MCF 10A (cell line): ENCODE measurements around the gene ALG8. TPM values are rescaled to one million over a fixed set of nuclear protein-coding genes. Genes with fewer than 3 reads are reported as not detected.

ENCODE experiments used
- BruUV-seq: library from RNA; stranded (reverse); fragments of 400-500 nt; replicated peaks from 2 replicates; lab custom pipeline; 2021; lab: Mats Ljungman, UMichigan
- CTCF ChIA-PET: fragments of 300-600 bp; sonication (Branson Sonifier 250); formaldehyde crosslinking; extraction: SDS; loops from one replicate; lab custom pipeline; 2021; ENCODE audit warnings: antibody characterized with exemption, inconsistent platforms; lab: Yijun Ruan, JAX
- POLR2A ChIA-PET: fragments of 300-600, 350-650 bp; sonication (Branson Sonifier 250); formaldehyde crosslinking; extraction: SDS; loops from one replicate; lab custom pipeline; 2020; ENCODE audit warnings: antibody characterized with exemption, inconsistent platforms; lab: Yijun Ruan, JAX
- DNase-seq: peaks from one replicate; pipeline ENCODE4 v3.0.0-alpha.2; 2018; ENCODE audit not compliant: unreplicated experiment
- H3K27ac Mint-ChIP-seq: one replicate; pipeline ENCODE4 v1.8.0; 2022; ENCODE audit warnings: mild to moderate bottlenecking, low read depth, mixed read lengths; ENCODE audit not compliant: unreplicated experiment
- H3K27me3 Mint-ChIP-seq: one replicate; pipeline ENCODE4 v1.8.0; 2022; ENCODE audit warnings: mixed read lengths; ENCODE audit not compliant: insufficient read depth, unreplicated experiment
- H3K36me3 Mint-ChIP-seq: one replicate; pipeline ENCODE4 v1.8.0; 2022; ENCODE audit warnings: mild to moderate bottlenecking, moderate library complexity, mixed read lengths; ENCODE audit not compliant: insufficient read depth, unreplicated experiment
- H3K4me1 Mint-ChIP-seq: one replicate; pipeline ENCODE4 v1.8.0; 2022; ENCODE audit warnings: mixed read lengths; ENCODE audit not compliant: insufficient read depth, unreplicated experiment
- H3K4me3 Mint-ChIP-seq: one replicate; pipeline ENCODE4 v1.8.0; 2022; ENCODE audit warnings: mild to moderate bottlenecking, moderate library complexity, mixed read lengths; ENCODE audit not compliant: unreplicated experiment
- H3K9me3 Mint-ChIP-seq: one replicate; pipeline ENCODE4 v1.8.0; 2022; ENCODE audit warnings: mixed read lengths; ENCODE audit not compliant: unreplicated experiment
- intact Hi-C: fragments of 100-400 bp; cut with micrococcal nuclease; formaldehyde crosslinking; loops from 2 replicates; pipeline ENCODE4 v1.14.1; 2022
- total RNA-seq: library from RNA; stranded (reverse); gene quantifications from 2 replicates; pipeline ENCODE4 v1.2.3, GENCODE V29; 2022
- TF ChIP-seq, protein P1 (sequence below): fragments of 200-600 bp; IDR thresholded peaks from one replicate; pipeline ENCODE4 v1.8.0; 2022; ENCODE audit warnings: antibody characterized with exemption, mild to moderate bottlenecking; ENCODE audit not compliant: unreplicated experiment

Gene ALG8
- total RNA-seq, 1 experiment from 2014 or later, result 37.2 TPM

DNA sequence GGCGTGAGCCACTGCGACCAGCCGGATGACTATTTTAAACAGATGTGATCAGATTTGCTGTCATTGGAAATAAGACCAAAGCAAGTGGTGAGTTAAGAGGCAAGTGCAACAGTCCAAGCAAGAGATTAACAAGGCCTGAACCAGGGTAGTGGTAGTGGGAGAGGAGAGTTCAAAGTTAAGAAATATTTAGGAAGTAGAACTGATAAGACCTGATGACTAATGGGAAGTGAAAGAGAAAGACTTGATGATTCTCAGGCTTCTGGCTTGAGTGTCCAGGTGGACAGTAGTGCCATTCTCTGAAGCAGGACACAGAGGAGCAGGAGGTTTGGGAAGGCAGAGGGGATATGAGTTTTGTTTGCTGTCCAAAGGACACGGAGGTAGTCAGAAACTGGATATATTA lies 67.0 kb downstream of the ALG8 start:
- no peak for DNase-seq
- H3K4me3 Mint-ChIP-seq, result no peak overlapping the region
- ChIA-PET CTCF (interaction anchor here (0.6 to 0.7 kb wide), 2 partner anchors 26 to 980 kb away, joined by 3 read pairs; no protein-coding TSS in a partner anchor), POLR2A (no interaction called here)
- TF ChIP-seq, protein P1, sequence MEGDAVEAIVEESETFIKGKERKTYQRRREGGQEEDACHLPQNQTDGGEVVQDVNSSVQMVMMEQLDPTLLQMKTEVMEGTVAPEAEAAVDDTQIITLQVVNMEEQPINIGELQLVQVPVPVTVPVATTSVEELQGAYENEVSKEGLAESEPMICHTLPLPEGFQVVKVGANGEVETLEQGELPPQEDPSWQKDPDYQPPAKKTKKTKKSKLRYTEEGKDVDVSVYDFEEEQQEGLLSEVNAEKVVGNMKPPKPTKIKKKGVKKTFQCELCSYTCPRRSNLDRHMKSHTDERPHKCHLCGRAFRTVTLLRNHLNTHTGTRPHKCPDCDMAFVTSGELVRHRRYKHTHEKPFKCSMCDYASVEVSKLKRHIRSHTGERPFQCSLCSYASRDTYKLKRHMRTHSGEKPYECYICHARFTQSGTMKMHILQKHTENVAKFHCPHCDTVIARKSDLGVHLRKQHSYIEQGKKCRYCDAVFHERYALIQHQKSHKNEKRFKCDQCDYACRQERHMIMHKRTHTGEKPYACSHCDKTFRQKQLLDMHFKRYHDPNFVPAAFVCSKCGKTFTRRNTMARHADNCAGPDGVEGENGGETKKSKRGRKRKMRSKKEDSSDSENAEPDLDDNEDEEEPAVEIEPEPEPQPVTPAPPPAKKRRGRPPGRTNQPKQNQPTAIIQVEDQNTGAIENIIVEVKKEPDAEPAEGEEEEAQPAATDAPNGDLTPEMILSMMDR, result no peak
- H3K27me3 Mint-ChIP-seq, result no peaks in the 10 kb centered on the region
- H3K9me3 Mint-ChIP-seq, result no peaks in the 10 kb centered on the region
- intact Hi-C loops, result no loop called here
- peaks cover 26% of the 10 kb centered on the region for H3K4me1 Mint-ChIP-seq
- no peak overlapping the region for H3K27ac Mint-ChIP-seq
- no TSS peak for BruUV-seq
- H3K36me3 Mint-ChIP-seq, result peaks cover 60% of the 10 kb centered on the region

DNA sequence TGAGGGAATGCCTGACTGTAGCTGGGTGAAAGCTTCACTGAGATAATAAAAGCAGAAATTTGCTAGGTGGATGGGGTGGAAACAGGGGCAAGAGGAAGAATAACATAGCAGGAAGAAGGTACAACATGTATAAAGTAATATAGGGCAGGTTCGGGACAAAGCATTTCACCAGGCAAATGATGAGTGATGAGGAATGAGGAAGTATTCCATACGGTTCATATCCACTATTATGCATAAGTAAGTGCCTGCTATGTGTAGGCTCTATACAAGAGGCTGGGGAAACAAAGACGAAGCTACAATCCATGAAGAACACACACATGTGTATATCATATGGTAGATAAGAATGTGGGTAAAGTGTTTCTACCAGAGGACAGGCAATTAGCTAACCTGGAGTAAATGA lies 67.7 kb downstream of the ALG8 start:
- peaks cover 23% of the 10 kb centered on the region for H3K4me1 Mint-ChIP-seq
- no peaks in the 10 kb centered on the region for H3K27me3 Mint-ChIP-seq
- BruUV-seq, result no TSS peak
- peaks cover 64% of the 10 kb centered on the region for H3K36me3 Mint-ChIP-seq
- H3K4me3 Mint-ChIP-seq, result no peak overlapping the region
- H3K27ac Mint-ChIP-seq, result no peak overlapping the region
- H3K9me3 Mint-ChIP-seq, result no peaks in the 10 kb centered on the region
- no peak for DNase-seq
- TF ChIP-seq, protein P1, result no peak
- ChIA-PET CTCF (interaction anchor here (0.5 to 1.5 kb wide), 2 partner anchors 11 to 26 kb away, joined by 3 to 5 read pairs; no protein-coding TSS in a partner anchor), POLR2A (no interaction called here)
- intact Hi-C loops, result no loop called here

DNA sequence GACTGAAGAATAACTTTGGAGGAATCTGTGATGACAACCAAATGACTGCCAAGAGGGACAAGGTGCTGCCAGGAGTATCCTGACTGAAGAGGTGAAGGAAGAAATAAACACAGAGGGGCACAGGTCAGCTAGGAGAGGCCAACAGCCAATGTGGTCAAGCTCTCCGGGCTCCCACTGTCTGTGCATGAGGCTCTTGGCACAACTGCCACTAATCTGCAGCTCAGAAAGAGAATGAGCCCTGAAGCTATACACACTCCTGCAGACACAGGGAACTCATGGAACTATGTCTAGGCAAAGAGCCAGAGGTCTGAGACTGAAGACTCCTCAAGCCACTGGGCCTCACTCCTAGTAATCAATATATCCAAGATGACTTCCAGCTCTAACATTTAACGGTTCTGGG lies 68.8 kb downstream of the ALG8 start:
- peaks cover 64% of the 10 kb centered on the region for H3K36me3 Mint-ChIP-seq
- no TSS peak for BruUV-seq
- TF ChIP-seq, protein P1, result no peak
- H3K27me3 Mint-ChIP-seq, result no peaks in the 10 kb centered on the region
- H3K4me1 Mint-ChIP-seq, result peaks cover 15% of the 10 kb centered on the region
- CTCF ChIA-PET, result interaction anchor here (0.6 to 1.5 kb wide), 2 partner anchors 10 to 25 kb away, joined by 3 to 5 read pairs; no protein-coding TSS in a partner anchor
- intact Hi-C loops, result no loop called here
- H3K9me3 Mint-ChIP-seq, result no peaks in the 10 kb centered on the region
- POLR2A ChIA-PET, result no interaction called here
- no peak overlapping the region for H3K27ac Mint-ChIP-seq
- no peak overlapping the region for H3K4me3 Mint-ChIP-seq
- DNase-seq, result no peak

DNA sequence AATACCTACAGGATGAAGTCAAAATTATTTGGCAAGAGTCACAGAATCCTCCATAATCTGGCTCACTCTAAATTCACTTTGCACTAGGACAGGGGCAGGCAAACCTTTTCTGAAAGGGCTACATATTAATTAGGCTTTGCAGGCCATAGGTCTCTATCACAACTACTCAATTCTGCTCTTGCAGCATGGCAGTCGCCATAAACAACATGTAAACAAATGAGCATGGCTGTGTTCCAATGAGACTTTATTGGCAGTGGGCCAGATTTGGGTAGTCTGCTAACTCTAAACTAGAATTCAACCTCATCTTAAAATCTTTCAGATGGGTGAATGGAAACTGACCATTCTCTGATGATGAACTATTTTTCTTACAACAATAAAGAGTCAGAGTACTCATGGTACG lies 70.0 kb downstream of the ALG8 start:
- CTCF ChIA-PET, result interaction anchor here (0.6 to 0.9 kb wide), 2 partner anchors 9 to 21 kb away, joined by 3 read pairs; no protein-coding TSS in a partner anchor
- Mint-ChIP-seq H3K4me3 (no peak overlapping the region), H3K4me1 (peaks cover 7% of the 10 kb centered on the region), H3K27me3 (no peaks in the 10 kb centered on the region), H3K36me3 (peaks cover 61% of the 10 kb centered on the region), H3K27ac (no peak overlapping the region), H3K9me3 (no peaks in the 10 kb centered on the region)
- POLR2A ChIA-PET, result interaction anchor here (1.7 kb wide), 1 partner anchor 10 kb away, joined by 10 read pairs; the partner anchor contains the start of gene NDUFC2
- intact Hi-C loops, result no loop called here
- no TSS peak for BruUV-seq
- DNase-seq, result no peak
- TF ChIP-seq, protein P1, result no peak
